H1 (cell line): ENCODE measurements around the gene GARIN6. TPM values are rescaled to one million over a fixed set of nuclear protein-coding genes. Genes with fewer than 3 reads are reported as not detected.

Experiments used
- polyA plus RNA-seq, 7 experiments: library from polyadenylated mRNA; depleted of rRNA in 3 of 7; stranded (reverse) in 5 of 7; unstranded in 2 of 7; fragments of >200 nt in 5 of 7; fragments of 200-250 nt in 2 of 7; gene quantifications; 1 replicate in 5 of 7; 2 replicates in 1 of 7; 4 replicates in 1 of 7; pipeline versions ENCODE4 v1.2.1 to v1.2.3, GENCODE V29; 2011 to 2013; ENCODE audit warnings: missing spikeins in 2 of 7, mixed read lengths in 2 of 7
- total RNA-seq: library from RNA; stranded (reverse); fragmentation: NEBNext Ultra II Directional; extraction: Animal tissue kit (Norgen Biotek cat#: 25700); gene quantifications from 2 replicates; pipeline ENCODE4 v1.2.1, GENCODE V29; 2021
- TF ChIP-seq, protein P1 (sequence below): fragments of 300-600 bp; sonication (generic); IDR thresholded peaks from 2 replicates; pipeline ENCODE4 v1.7.1; 2012; ENCODE audit warnings: low read length, moderate library complexity, mild to moderate bottlenecking, inconsistent platforms; ENCODE audit not compliant: insufficient replicate concordance

GARIN6 gene
- total and polyA plus RNA-seq, 2 of the 8 experiments (the other 6 are each of a cell fraction or from before 2014, with no cell fraction given), result not detected

DNA sequence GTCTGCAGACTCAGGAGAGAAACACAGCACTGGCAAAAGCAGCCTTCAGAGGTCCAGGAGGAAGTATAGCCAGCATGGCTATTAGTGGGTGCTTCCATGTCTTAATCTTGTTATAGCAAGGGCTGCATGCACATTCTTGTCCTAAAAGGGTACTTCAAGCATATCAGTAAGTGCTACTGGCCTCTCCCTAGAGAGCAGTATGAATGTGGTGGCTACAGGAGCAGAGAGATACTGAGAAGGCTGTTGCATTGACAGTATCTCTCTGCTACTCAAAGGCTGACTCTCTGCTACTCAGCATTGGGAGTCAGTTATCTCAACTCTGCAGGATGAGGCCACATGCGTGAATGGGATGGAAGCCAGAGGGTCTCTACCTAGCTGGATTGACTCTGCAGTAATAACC lies 2.0 kb downstream of the GARIN6 start (continued):
- TF ChIP-seq, protein P1, sequence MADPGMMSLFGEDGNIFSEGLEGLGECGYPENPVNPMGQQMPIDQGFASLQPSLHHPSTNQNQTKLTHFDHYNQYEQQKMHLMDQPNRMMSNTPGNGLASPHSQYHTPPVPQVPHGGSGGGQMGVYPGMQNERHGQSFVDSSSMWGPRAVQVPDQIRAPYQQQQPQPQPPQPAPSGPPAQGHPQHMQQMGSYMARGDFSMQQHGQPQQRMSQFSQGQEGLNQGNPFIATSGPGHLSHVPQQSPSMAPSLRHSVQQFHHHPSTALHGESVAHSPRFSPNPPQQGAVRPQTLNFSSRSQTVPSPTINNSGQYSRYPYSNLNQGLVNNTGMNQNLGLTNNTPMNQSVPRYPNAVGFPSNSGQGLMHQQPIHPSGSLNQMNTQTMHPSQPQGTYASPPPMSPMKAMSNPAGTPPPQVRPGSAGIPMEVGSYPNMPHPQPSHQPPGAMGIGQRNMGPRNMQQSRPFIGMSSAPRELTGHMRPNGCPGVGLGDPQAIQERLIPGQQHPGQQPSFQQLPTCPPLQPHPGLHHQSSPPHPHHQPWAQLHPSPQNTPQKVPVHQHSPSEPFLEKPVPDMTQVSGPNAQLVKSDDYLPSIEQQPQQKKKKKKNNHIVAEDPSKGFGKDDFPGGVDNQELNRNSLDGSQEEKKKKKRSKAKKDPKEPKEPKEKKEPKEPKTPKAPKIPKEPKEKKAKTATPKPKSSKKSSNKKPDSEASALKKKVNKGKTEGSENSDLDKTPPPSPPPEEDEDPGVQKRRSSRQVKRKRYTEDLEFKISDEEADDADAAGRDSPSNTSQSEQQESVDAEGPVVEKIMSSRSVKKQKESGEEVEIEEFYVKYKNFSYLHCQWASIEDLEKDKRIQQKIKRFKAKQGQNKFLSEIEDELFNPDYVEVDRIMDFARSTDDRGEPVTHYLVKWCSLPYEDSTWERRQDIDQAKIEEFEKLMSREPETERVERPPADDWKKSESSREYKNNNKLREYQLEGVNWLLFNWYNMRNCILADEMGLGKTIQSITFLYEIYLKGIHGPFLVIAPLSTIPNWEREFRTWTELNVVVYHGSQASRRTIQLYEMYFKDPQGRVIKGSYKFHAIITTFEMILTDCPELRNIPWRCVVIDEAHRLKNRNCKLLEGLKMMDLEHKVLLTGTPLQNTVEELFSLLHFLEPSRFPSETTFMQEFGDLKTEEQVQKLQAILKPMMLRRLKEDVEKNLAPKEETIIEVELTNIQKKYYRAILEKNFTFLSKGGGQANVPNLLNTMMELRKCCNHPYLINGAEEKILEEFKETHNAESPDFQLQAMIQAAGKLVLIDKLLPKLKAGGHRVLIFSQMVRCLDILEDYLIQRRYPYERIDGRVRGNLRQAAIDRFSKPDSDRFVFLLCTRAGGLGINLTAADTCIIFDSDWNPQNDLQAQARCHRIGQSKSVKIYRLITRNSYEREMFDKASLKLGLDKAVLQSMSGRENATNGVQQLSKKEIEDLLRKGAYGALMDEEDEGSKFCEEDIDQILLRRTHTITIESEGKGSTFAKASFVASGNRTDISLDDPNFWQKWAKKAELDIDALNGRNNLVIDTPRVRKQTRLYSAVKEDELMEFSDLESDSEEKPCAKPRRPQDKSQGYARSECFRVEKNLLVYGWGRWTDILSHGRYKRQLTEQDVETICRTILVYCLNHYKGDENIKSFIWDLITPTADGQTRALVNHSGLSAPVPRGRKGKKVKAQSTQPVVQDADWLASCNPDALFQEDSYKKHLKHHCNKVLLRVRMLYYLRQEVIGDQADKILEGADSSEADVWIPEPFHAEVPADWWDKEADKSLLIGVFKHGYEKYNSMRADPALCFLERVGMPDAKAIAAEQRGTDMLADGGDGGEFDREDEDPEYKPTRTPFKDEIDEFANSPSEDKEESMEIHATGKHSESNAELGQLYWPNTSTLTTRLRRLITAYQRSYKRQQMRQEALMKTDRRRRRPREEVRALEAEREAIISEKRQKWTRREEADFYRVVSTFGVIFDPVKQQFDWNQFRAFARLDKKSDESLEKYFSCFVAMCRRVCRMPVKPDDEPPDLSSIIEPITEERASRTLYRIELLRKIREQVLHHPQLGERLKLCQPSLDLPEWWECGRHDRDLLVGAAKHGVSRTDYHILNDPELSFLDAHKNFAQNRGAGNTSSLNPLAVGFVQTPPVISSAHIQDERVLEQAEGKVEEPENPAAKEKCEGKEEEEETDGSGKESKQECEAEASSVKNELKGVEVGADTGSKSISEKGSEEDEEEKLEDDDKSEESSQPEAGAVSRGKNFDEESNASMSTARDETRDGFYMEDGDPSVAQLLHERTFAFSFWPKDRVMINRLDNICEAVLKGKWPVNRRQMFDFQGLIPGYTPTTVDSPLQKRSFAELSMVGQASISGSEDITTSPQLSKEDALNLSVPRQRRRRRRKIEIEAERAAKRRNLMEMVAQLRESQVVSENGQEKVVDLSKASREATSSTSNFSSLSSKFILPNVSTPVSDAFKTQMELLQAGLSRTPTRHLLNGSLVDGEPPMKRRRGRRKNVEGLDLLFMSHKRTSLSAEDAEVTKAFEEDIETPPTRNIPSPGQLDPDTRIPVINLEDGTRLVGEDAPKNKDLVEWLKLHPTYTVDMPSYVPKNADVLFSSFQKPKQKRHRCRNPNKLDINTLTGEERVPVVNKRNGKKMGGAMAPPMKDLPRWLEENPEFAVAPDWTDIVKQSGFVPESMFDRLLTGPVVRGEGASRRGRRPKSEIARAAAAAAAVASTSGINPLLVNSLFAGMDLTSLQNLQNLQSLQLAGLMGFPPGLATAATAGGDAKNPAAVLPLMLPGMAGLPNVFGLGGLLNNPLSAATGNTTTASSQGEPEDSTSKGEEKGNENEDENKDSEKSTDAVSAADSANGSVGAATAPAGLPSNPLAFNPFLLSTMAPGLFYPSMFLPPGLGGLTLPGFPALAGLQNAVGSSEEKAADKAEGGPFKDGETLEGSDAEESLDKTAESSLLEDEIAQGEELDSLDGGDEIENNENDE, result no peak
